Measurements from ENCODE around the gene MAGI2. TPM values are rescaled to one million over a fixed set of nuclear protein-coding genes. Genes with fewer than 3 reads are reported as not detected.

Gene MAGI2
- total RNA-seq, 1 experiment from 2014 or later: 0.22 TPM

DNA sequence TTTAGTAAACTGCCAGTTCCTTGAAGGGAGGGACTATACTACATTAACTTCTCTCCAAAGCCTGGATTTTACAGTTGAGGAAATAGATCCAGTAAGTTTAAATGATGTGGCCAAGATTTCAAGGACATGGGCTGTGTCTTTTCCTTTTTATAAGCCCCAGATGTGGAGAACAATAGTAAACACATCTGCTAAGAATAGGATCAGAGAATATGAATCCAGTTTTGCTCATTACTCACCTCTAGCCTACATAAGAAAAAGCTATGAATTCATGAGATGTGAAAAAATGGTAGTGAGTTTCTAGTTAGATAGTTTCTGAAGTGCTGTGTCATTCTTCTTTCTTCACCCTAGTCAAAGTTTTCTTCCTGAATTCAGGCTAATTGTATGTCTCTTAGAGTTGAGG, 38.6 kb downstream of the MAGI2 start:
- no peak for TF ChIP-seq FOSL1 (IDR thresholded peaks at IDR 0.05; ENCODE audit: low read depth)
- TF ChIP-seq, protein P1, sequence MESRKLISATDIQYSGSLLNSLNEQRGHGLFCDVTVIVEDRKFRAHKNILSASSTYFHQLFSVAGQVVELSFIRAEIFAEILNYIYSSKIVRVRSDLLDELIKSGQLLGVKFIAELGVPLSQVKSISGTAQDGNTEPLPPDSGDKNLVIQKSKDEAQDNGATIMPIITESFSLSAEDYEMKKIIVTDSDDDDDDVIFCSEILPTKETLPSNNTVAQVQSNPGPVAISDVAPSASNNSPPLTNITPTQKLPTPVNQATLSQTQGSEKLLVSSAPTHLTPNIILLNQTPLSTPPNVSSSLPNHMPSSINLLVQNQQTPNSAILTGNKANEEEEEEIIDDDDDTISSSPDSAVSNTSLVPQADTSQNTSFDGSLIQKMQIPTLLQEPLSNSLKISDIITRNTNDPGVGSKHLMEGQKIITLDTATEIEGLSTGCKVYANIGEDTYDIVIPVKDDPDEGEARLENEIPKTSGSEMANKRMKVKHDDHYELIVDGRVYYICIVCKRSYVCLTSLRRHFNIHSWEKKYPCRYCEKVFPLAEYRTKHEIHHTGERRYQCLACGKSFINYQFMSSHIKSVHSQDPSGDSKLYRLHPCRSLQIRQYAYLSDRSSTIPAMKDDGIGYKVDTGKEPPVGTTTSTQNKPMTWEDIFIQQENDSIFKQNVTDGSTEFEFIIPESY (IDR thresholded peaks at IDR 0.05; ENCODE audit: extremely low read depth, insufficient replicate concordance, low read length): no peak
- no peak for TF ChIP-seq SIN3A (IDR thresholded peaks at IDR 0.05; ENCODE audit: low read depth)
- no peak for TF ChIP-seq RAD21 (IDR thresholded peaks at IDR 0.05; ENCODE audit: low read depth)
- TF ChIP-seq SRF (IDR thresholded peaks at IDR 0.05; ENCODE audit: low read depth): no peak
- TF ChIP-seq, protein P2, sequence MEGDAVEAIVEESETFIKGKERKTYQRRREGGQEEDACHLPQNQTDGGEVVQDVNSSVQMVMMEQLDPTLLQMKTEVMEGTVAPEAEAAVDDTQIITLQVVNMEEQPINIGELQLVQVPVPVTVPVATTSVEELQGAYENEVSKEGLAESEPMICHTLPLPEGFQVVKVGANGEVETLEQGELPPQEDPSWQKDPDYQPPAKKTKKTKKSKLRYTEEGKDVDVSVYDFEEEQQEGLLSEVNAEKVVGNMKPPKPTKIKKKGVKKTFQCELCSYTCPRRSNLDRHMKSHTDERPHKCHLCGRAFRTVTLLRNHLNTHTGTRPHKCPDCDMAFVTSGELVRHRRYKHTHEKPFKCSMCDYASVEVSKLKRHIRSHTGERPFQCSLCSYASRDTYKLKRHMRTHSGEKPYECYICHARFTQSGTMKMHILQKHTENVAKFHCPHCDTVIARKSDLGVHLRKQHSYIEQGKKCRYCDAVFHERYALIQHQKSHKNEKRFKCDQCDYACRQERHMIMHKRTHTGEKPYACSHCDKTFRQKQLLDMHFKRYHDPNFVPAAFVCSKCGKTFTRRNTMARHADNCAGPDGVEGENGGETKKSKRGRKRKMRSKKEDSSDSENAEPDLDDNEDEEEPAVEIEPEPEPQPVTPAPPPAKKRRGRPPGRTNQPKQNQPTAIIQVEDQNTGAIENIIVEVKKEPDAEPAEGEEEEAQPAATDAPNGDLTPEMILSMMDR (IDR thresholded peaks at IDR 0.05 in 2 of 3, conservative IDR thresholded peaks at IDR 0.05 in 1 of 3; ENCODE audit: borderline replicate concordance in 1 of 3, insufficient read depth in 1 of 3, low read depth in 2 of 3, low read length in 2 of 3): no peak
- TF ChIP-seq, protein P3, sequence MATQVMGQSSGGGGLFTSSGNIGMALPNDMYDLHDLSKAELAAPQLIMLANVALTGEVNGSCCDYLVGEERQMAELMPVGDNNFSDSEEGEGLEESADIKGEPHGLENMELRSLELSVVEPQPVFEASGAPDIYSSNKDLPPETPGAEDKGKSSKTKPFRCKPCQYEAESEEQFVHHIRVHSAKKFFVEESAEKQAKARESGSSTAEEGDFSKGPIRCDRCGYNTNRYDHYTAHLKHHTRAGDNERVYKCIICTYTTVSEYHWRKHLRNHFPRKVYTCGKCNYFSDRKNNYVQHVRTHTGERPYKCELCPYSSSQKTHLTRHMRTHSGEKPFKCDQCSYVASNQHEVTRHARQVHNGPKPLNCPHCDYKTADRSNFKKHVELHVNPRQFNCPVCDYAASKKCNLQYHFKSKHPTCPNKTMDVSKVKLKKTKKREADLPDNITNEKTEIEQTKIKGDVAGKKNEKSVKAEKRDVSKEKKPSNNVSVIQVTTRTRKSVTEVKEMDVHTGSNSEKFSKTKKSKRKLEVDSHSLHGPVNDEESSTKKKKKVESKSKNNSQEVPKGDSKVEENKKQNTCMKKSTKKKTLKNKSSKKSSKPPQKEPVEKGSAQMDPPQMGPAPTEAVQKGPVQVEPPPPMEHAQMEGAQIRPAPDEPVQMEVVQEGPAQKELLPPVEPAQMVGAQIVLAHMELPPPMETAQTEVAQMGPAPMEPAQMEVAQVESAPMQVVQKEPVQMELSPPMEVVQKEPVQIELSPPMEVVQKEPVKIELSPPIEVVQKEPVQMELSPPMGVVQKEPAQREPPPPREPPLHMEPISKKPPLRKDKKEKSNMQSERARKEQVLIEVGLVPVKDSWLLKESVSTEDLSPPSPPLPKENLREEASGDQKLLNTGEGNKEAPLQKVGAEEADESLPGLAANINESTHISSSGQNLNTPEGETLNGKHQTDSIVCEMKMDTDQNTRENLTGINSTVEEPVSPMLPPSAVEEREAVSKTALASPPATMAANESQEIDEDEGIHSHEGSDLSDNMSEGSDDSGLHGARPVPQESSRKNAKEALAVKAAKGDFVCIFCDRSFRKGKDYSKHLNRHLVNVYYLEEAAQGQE (IDR thresholded peaks at IDR 0.05; ENCODE audit: low read depth): no peak
- TF ChIP-seq POLR2AphosphoS5 (IDR thresholded peaks at IDR 0.05; ENCODE audit: low read depth, low read length): no peak
- no peak for TF ChIP-seq ZNF274 (IDR thresholded peaks at IDR 0.05; ENCODE audit: low read depth, low read length)
- TF ChIP-seq SP1 (IDR thresholded peaks at IDR 0.05; ENCODE audit: low read depth): no peak
- TF ChIP-seq EGR1 (IDR thresholded peaks at IDR 0.05; ENCODE audit: low read depth): no peak
- TF ChIP-seq EZH2 (IDR thresholded peaks at IDR 0.05): no peak
- Histone ChIP-seq H3K4me1 (ENCODE audit: control insufficient read depth in 1 of 2, insufficient read depth in 2 of 2, low read length in 2 of 2) (no peaks in the 10 kb centered on the region), H3K4me3 (replicated peaks in 1 of 2; ENCODE audit: low read depth in 1 of 2, low read length in 2 of 2) (no peak overlapping the region), H3K4me2 (ENCODE audit: low read length) (no peak overlapping the region), H3K27ac (ENCODE audit: low read depth, low read length) (no peak overlapping the region), H3K36me3 (ENCODE audit: control insufficient read depth in 1 of 2, insufficient read depth in 2 of 2, low read length in 2 of 2) (no peaks in the 10 kb centered on the region), H3K9ac (ENCODE audit: low read length) (no peak overlapping the region), H3K9me3 (ENCODE audit: control insufficient read depth in 1 of 2, insufficient read depth in 1 of 2, low read depth in 1 of 2, low read length in 2 of 2) (no peaks in the 10 kb centered on the region), H4K20me1 (ENCODE audit: insufficient read depth) (no peaks in the 10 kb centered on the region), H3K27me3 (ENCODE audit: insufficient read depth, low read length) (no peaks in the 10 kb centered on the region), H2AFZ (ENCODE audit: low read depth, low read length, poor library complexity, severe bottlenecking) (no peak overlapping the region), H3K9me2 (ENCODE audit: insufficient read depth) (no peaks in the 10 kb centered on the region), H3K79me2 (ENCODE audit: insufficient read depth, low read length) (no peaks in the 10 kb centered on the region)
- POLR2A ChIA-PET: no interaction called here
- intact Hi-C loops (cut with micrococcal nuclease): no loop called here
- RAD21 ChIA-PET (ENCODE audit: low non-redundant PET in 1 of 2, low total read pairs in 2 of 2, uncharacterized antibody in 2 of 2, unreplicated experiment in 2 of 2): no interaction called here
- BruUV-seq (replicated peaks): no TSS peak
- ATAC-seq (no peak), DNase-seq (ENCODE audit: low read depth, low spot score) (no peak)
- CTCF ChIA-PET: no interaction called here
